GM12874 (cell line): ENCODE results near the gene CUBN.

Experiments
- CTCF ChIP-seq: IDR thresholded peaks from 2 replicates; pipeline ENCODE4 v1.5.1; 2011; ENCODE audit warnings: low read depth, mild to moderate bottlenecking, control low read depth, low read length, moderate library complexity; ENCODE audit not compliant: insufficient read depth

CUBN gene

GRCh38 chr10:17077890-17078289 is 51.7 kb downstream of the CUBN start:
- TF ChIP-seq CTCF = no peak

GRCh38 chr10:17077346-17077781 is 52.2 kb downstream of the CUBN start:
- no peak for TF ChIP-seq CTCF

GRCh38 chr10:17076626-17077345 is 52.8 kb downstream of the CUBN start:
- no peak for TF ChIP-seq CTCF

- no peak for TF ChIP-seq CTCF
Observed at GRCh38 chr10:17075533-17076359, 53.9 kb downstream of the CUBN start.

- TF ChIP-seq CTCF = no peak
Observed at GRCh38 chr10:17074541-17074847, 55.1 kb downstream of the CUBN start.

- no peak for TF ChIP-seq CTCF
Observed at GRCh38 chr10:17073725-17074540, 55.7 kb downstream of the CUBN start.

GRCh38 chr10:17068953-17069352 is 60.7 kb downstream of the CUBN start:
- no peak for TF ChIP-seq CTCF
